Activated T-helper 2 cell treated with anti-CD3 and anti-CD28 coated beads, Interferon-gamma antibody, Interleukin-2, Interleukin-4, amounts not matched to agents 10 μg/mL and 5 μg/mL and 100 μg/mL, durations not matched to agents 14 hours and 24 hours and 36 hours (primary cell): Measurements from ENCODE around the gene AP1M1. TPM values are rescaled to one million over a fixed set of nuclear protein-coding genes. Genes with fewer than 3 reads are reported as not detected.
"Not testable (repeated sequence)": the region's sequence is repeated elsewhere in the genome, so short reads cannot be mapped to it uniquely, and the experiment has no call there.

Experiments
- DNase-seq: peaks from one replicate; pipeline ENCODE4 v3.0.0; 2021; ENCODE audit warnings: low spot score
- H3K27ac Mint-ChIP-seq: one replicate; pipeline ENCODE4 v1.8.0; 2021; ENCODE audit warnings: mixed read lengths
- H3K27me3 Mint-ChIP-seq: one replicate; pipeline ENCODE4 v1.8.0; 2021; ENCODE audit warnings: low read depth, mixed read lengths
- H3K36me3 Mint-ChIP-seq: one replicate; pipeline ENCODE4 v1.8.0; 2021; ENCODE audit warnings: low read depth, mixed read lengths
- H3K4me1 Mint-ChIP-seq: one replicate; pipeline ENCODE4 v1.8.0; 2021; ENCODE audit warnings: low read depth, mixed read lengths
- H3K4me3 Mint-ChIP-seq: one replicate; pipeline ENCODE4 v1.8.0; 2021; ENCODE audit warnings: low read depth, mild to moderate bottlenecking, moderate library complexity, mixed read lengths
- H3K9me3 Mint-ChIP-seq: one replicate; pipeline ENCODE4 v1.8.0; 2021; ENCODE audit warnings: mixed read lengths
- intact Hi-C: fragments of 100-400 bp; cut with micrococcal nuclease; formaldehyde crosslinking; loops from one replicate; pipeline ENCODE4 v1.15.1; 2023
- total RNA-seq: library from RNA; stranded (reverse); gene quantifications from 2 replicates; pipeline ENCODE4 v1.2.3, GENCODE V29; 2022

The AP1M1 gene
- total RNA-seq, 1 donor from 2014 or later = 106 TPM

DNA sequence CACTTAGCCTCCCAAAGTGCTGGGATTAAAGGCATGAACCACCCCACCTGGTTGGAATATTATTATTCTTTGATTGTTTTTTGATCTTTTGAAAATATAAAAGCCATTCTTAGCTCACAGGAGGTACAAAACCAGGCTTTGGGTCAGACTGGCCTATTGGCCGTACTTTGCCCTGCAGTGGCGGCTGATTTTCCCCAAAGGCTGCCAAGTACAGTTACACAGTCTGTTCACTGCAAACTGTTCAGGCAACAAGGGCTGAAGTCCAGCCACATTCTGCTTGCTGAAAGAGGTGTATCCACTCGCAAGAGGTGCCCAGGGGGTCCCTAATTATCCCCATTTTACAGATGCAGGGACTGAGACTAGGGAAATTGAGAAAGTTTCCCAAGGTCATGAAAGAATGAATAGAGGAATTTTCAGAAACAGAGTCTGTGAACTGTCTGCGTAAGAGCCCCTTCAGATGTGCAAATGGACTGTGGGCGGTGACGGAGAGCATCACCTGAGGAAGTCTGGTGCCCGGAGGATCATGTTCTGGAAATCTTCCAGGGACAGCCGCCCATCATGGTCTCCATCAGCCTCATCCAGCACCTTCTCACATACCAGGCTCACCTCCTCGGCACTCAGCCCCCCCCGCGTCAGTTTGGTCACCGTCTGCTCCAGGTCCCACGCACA lies 33.4 kb upstream of the AP1M1 start:
- H3K4me1 Mint-ChIP-seq = peaks cover 27% of the 10 kb centered on the region
- no peak overlapping the region for H3K27ac Mint-ChIP-seq
- H3K27me3 Mint-ChIP-seq = no peaks in the 10 kb centered on the region
- no peak for DNase-seq
- H3K36me3 Mint-ChIP-seq = no peaks in the 10 kb centered on the region
- intact Hi-C loops = no loop called here
- H3K9me3 Mint-ChIP-seq = peaks cover 6% of the 10 kb centered on the region
- no peak overlapping the region for H3K4me3 Mint-ChIP-seq

DNA sequence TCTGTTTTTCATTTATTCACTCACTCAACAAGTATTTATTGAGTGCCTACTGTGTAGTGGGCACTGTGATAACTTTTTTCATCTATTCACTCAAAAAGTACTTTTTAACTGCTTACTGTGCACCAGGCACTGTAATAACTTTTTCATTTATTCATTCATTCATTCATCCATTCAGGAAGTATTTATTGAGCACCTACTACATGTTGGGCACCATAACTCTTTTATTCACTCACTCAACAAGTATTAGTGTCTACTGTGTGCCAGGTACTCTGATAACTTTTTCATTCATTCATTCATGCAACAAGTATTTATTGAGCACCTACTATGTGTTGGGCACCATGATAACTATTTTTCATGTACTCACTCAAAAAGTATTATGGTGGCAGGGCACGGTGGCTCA lies 31.3 kb upstream of the AP1M1 start:
- Mint-ChIP-seq H3K4me1 (peaks cover 15% of the 10 kb centered on the region), H3K27ac (no peak overlapping the region), H3K9me3 (peaks cover 6% of the 10 kb centered on the region), H3K4me3 (no peak overlapping the region), H3K27me3 (no peaks in the 10 kb centered on the region), H3K36me3 (no peaks in the 10 kb centered on the region)
- intact Hi-C loops = no loop called here
- DNase-seq = no peak

DNA sequence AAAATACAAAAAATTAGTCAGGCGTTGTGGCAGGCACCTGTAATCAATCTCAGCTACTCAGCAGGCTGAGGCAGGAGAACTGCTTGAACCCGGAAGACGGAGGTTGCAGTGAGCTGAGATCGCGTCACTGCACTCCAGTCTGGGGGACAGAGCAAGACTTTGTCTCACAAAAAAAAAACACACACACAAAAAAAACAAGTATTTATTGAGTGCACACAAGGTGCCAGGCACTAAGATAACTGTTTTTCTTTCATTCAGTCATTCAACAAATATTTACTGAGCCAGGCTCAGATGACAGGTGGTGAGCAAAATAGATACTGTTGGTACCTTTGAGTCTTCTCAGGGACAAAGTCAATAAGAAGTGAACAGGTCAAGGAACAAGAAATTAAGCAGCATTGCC lies 30.7 kb upstream of the AP1M1 start:
- intact Hi-C loops = no loop called here
- no peak for DNase-seq
- peaks cover 10% of the 10 kb centered on the region for H3K4me1 Mint-ChIP-seq
- H3K27ac Mint-ChIP-seq = no peak overlapping the region
- no peak overlapping the region for H3K4me3 Mint-ChIP-seq
- H3K36me3 Mint-ChIP-seq = no peaks in the 10 kb centered on the region
- H3K27me3 Mint-ChIP-seq = no peaks in the 10 kb centered on the region
- H3K9me3 Mint-ChIP-seq = peaks cover 6% of the 10 kb centered on the region

DNA sequence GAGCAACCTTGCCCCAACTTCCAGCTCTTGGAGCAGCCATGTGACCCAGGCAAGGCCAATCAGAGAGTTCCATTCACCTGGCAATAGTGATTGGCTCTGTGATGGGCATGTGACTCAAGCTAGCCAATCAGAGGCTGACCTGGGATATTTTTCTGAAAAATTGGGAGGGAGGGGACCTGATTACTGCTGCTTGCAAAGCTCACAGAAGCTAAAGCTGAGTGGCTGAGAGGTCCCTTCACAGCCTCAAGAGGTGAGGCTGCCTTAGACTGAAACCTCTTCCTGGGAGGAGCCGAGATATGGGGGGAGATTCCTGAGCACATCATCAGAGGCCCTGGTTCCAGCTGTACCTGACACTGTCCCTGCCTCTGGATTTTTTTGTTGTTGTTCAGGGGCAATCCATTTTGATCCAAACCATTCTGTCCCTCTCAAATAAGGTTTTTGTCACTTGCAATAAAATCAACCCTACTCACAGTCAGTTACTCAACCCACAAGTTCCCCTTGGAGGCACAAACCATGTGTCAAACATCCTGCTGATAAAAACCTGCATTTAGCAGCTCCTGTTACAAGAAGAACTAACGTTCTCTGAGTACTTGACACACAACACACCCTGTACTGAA lies 29.1 kb upstream of the AP1M1 start:
- Mint-ChIP-seq H3K27me3 (no peaks in the 10 kb centered on the region), H3K27ac (peak overlapping the region; percentile 71), H3K4me3 (no peak overlapping the region), H3K36me3 (no peaks in the 10 kb centered on the region), H3K4me1 (peaks cover 9% of the 10 kb centered on the region), H3K9me3 (peaks cover 6% of the 10 kb centered on the region)
- intact Hi-C loops = no loop called here
- no peak for DNase-seq

DNA sequence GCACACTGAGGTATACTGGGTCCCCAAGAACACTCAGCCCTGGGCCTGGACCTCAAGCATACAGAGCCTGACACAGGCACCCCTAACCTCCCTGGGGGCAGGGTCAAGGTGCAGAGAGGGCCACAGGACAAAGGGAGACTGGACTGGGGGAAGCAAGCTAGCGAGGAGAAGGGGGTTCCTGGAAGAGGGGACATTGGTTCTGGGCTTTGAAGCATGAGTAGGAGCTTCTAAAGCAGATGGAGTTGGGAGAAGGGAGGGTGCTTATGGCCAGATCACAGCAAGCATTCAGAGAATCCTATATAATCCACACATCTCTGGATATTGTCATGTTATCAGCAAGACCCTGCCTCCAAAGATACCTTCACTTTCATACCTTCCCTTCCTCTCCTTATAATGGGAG lies 27.6 kb upstream of the AP1M1 start:
- no peaks in the 10 kb centered on the region for H3K27me3 Mint-ChIP-seq
- no peak overlapping the region for H3K27ac Mint-ChIP-seq
- no peaks in the 10 kb centered on the region for H3K36me3 Mint-ChIP-seq
- intact Hi-C loops = no loop called here
- no peak overlapping the region for H3K4me3 Mint-ChIP-seq
- DNase-seq = no peak
- peaks cover 9% of the 10 kb centered on the region for H3K4me1 Mint-ChIP-seq
- peaks cover 6% of the 10 kb centered on the region for H3K9me3 Mint-ChIP-seq

DNA sequence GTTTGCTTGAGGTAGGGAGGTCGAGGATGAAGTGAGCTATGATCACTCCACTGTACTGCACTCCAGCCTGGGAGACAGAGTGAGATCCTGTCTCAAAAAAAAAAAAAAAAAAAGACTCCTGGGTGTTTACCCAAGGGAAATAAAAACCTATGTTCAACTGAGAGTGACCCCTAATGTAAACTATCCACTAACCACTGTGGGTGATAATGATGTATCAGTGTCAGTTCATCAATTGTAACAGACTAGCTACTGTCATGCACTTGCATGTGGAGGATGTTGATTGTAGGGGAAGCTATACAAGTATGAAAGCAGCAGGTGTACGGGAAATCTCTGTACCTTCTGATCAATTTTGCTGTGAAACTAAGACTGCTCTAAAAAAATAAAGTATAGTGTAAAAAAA lies 21.8 kb upstream of the AP1M1 start:
- H3K9me3 Mint-ChIP-seq = no peaks in the 10 kb centered on the region
- DNase-seq = no peak
- intact Hi-C loops = no loop called here
- H3K27me3 Mint-ChIP-seq = peaks cover 3% of the 10 kb centered on the region
- H3K36me3 Mint-ChIP-seq = no peaks in the 10 kb centered on the region
- H3K4me3 Mint-ChIP-seq = no peak overlapping the region
- H3K27ac Mint-ChIP-seq = no peak overlapping the region
- H3K4me1 Mint-ChIP-seq = no peaks in the 10 kb centered on the region

DNA sequence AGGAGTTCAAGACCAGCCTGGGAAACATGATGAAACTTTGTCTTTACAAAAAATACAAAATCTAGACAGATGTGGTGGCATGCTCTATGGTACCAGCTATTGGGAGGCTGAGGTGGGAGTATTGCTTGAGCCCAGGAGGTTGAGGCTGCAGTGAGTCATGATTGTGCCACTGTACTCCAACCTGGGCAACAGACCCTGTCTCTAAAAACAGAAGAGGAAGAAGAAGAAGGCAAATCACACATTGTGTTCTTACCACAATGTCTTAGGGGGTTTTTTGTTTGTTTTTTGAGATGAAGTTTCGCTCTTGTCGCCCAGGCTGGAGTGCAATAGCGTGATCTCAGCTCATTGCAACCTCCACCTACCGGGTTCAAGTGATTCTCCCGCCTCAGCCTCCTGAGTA lies 18.8 kb upstream of the AP1M1 start:
- H3K4me3 Mint-ChIP-seq, intact Hi-C loops, H3K27me3 Mint-ChIP-seq, H3K36me3 Mint-ChIP-seq, H3K4me1 Mint-ChIP-seq, H3K27ac Mint-ChIP-seq, H3K9me3 Mint-ChIP-seq, DNase-seq: not testable (repeated sequence)

DNA sequence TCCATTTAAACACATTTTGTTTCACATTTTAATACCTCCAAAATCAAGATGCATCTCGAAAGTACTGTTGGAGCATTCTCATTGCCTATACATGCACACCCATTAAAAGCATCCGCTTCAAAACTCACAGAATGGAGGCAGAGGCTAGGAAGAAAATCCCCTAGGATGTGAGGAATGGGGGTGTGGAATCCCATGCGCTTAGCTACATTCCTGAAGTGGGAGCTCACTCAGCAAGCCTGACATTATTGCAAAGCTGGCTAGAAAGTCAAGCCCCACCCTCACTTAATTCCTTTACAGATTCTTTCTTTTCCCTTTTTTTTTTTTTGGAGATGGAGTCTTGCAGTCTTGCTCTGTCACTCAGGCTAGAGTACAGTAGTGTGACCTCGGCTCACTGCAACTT lies 17.1 kb upstream of the AP1M1 start:
- Mint-ChIP-seq H3K4me1 (peaks cover 8% of the 10 kb centered on the region), H3K9me3 (no peaks in the 10 kb centered on the region), H3K4me3 (no peak overlapping the region), H3K36me3 (peaks cover 6% of the 10 kb centered on the region), H3K27me3 (peaks cover 3% of the 10 kb centered on the region), H3K27ac (no peak overlapping the region)
- intact Hi-C loops = no loop called here
- no peak for DNase-seq

DNA sequence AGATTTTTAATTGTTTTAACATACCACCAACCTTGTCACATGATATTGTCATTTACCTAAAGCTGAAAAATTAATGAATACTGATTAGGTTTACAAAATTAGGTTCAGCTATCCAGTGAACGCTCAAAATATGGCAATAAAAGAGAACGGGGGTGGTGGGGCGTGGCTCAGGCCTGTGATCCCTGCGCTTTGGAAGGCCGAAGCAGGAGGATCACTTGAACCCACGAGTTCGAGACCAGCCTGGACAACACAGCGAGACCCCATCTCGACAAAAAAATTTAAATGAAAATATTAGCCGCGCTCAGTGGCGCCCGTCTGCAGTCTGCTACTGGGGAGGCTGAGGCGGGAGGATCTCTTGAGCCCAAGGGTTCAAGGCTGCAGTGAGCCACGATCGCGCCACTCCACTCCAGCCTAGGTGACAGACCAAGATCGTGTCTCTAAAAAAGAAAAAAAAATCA lies 13.0 kb upstream of the AP1M1 start:
- peaks cover 31% of the 10 kb centered on the region for H3K36me3 Mint-ChIP-seq
- DNase-seq = no peak
- no peaks in the 10 kb centered on the region for H3K9me3 Mint-ChIP-seq
- intact Hi-C loops = loop anchor here (1.0 to 2.0 kb wide), 5 partner anchors 13 to 348 kb away; partner anchors contain the start of genes AP1M1 and RAB8A
- H3K27ac Mint-ChIP-seq = peak overlapping the region; percentile 94
- H3K4me1 Mint-ChIP-seq = peaks cover 14% of the 10 kb centered on the region
- H3K4me3 Mint-ChIP-seq = peak overlapping the region; percentile 95
- peaks cover 2% of the 10 kb centered on the region for H3K27me3 Mint-ChIP-seq

DNA sequence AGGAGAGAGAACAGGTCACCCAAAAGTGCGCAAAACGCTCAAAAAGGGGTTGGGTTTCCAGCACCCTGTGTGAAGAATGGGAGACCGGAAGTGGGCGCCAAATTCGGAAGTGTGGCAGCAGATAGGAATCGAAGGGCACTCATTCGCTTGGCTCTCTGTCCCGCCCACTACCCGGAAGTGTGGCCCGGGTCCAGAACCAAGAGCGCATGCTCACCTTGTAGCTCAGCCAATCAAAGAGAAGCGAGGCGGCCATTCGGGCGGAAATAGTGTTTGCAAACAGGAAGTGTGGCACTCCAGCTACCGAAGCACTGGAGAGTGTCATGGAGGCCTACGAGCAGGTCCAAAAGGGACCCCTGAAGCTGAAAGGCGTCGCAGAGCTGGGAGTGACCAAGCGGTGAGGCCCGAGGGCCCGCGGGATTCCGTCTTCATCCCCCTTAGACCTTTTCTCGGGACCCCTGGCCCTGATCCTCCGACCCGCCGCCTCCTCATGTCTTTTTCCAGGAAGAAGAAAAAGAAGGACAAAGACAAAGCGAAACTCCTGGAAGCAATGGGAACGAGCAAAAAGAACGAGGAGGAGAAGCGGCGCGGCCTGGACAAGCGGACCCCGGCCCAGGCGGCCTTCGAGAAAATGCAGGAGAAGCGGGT lies 12.5 kb upstream of the AP1M1 start, which contains the start of gene FAM32A:
FAM32A (plus strand) TSS at position 288 of the 645 bp plus-strand sequence; CDS start at position 321, 33 bp downstream.
- Mint-ChIP-seq H3K9me3 (no peaks in the 10 kb centered on the region), H3K27ac (peak within 1 kb of the TSS; percentile 94), H3K27me3 (no peaks in the 10 kb centered on the region), H3K4me3 (peak within 1 kb of the TSS; percentile 95), H3K4me1 (peaks cover 14% of the 10 kb centered on the region), H3K36me3 (peaks cover 37% of the 10 kb centered on the region)
- intact Hi-C loops = loop anchor here (1.0 to 2.0 kb wide), 5 partner anchors 12 to 348 kb away; partner anchors contain the start of genes AP1M1 and RAB8A
- peak; percentile 99 for DNase-seq

DNA sequence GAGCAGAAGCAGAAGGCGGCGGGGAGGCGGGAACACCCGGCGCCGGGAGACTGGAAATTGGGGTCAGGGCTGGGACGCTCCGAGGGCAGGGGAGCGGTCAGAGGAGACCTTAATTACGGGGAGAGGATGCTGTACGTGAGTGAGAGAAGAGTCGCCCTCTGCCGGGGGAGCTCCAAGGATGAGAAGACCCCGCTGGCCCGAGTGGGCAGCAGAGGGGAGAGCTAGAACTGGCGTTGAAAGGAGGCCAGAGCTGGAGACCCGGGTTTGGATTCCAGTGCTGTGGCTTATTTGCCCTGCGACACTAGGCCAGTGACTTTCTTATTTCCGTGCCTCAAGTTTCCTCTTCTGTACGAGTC lies 12.0 kb upstream of the AP1M1 start:
- no peaks in the 10 kb centered on the region for H3K27me3 Mint-ChIP-seq
- intact Hi-C loops = loop anchor here (1.0 to 2.0 kb wide), 5 partner anchors 12 to 349 kb away; partner anchors contain the start of genes AP1M1 and RAB8A
- peaks cover 42% of the 10 kb centered on the region for H3K36me3 Mint-ChIP-seq
- DNase-seq = peak; percentile 33
- peak overlapping the region; percentile 94 for H3K27ac Mint-ChIP-seq
- H3K4me1 Mint-ChIP-seq = peaks cover 14% of the 10 kb centered on the region
- peak overlapping the region; percentile 95 for H3K4me3 Mint-ChIP-seq
- no peaks in the 10 kb centered on the region for H3K9me3 Mint-ChIP-seq

DNA sequence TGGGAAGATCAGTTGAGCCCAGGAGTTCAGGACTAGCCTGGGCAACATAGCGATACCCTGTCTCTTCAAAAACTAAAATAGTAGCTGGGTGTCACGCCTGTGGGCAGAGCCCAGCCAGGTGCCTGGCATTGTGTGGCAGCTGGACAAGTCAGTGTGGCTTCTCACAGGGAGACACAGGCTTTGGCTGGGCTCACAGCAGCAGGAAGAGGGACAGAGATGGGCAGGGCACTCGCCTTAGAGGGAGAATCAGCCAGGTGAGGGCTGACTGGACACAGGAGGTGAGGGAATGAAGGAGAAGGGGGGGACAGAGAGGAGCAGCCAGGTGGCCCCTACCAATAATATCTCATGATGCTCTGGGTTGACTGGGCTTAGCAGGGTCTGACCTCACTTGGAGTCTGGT lies 9.2 kb upstream of the AP1M1 start:
- Mint-ChIP-seq H3K4me1 (peaks cover 8% of the 10 kb centered on the region), H3K36me3 (peaks cover 55% of the 10 kb centered on the region), H3K4me3 (no peak overlapping the region), H3K27me3 (no peaks in the 10 kb centered on the region), H3K27ac (no peak overlapping the region), H3K9me3 (no peaks in the 10 kb centered on the region)
- DNase-seq = no peak
- intact Hi-C loops = no loop called here

DNA sequence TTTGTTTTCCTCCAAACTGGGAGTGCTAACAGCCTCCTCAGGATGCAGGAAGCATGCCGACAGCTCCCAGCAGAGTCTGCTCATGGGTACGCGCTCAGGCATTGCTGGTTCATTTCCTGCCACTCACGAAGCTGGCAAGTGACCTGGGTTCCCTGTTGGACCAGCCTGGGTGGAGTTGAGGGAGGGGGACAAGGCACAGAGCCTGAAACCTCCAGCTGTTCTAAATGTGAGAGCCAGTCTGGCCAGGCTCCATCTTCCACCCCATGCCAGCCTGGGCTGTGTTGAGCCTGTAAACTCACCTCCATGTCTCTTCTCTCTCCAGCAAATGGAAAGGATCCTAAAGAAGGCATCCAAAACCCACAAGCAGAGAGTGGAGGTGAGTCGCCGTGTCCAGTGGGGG lies 7.5 kb upstream of the AP1M1 start:
- intact Hi-C loops = no loop called here
- Mint-ChIP-seq H3K4me1 (peaks cover 6% of the 10 kb centered on the region), H3K27ac (no peak overlapping the region), H3K27me3 (no peaks in the 10 kb centered on the region), H3K9me3 (no peaks in the 10 kb centered on the region), H3K4me3 (no peak overlapping the region), H3K36me3 (peaks cover 58% of the 10 kb centered on the region)
- DNase-seq = no peak
